Mucosa of descending colon (tissue), 3 donors: ENCODE data around the gene DTX4. TPM values are rescaled to one million over a fixed set of nuclear protein-coding genes. Genes with fewer than 3 reads are reported as not detected.

Experiments used
- ATAC-seq: fragments of 200-7000 bp; cut with Tn5 transposase; one replicate; pipeline ENCODE4 v1.9.1; 2020; ENCODE audit warnings: mild to moderate bottlenecking, moderate library complexity
- DNase-seq, 3 donors: peaks; one replicate each; pipeline ENCODE4 v3.0.0-alpha.2; 2020
- H3K36me3 ChIP-seq: fragments of 200-600 bp; one replicate; pipeline ENCODE4 v1.8.0; 2021; ENCODE audit warnings: low read depth, mild to moderate bottlenecking
- H3K4me1 ChIP-seq: fragments of 200-600 bp; one replicate; pipeline ENCODE4 v1.8.0; 2021; ENCODE audit warnings: low read depth, mild to moderate bottlenecking
- H3K4me3 ChIP-seq: fragments of 200-600 bp; one replicate; pipeline ENCODE4 v1.8.0; 2021; ENCODE audit warnings: mild to moderate bottlenecking
- H3K9me3 ChIP-seq: fragments of 200-600 bp; one replicate; pipeline ENCODE4 v1.8.0; 2021; ENCODE audit warnings: mild to moderate bottlenecking
- intact Hi-C, 2 donors: fragments of 100-400 bp; cut with DNase I in 1 of 2; cut with micrococcal nuclease in 1 of 2; formaldehyde crosslinking; loops; one replicate each; pipeline versions ENCODE4 v1.11.0 to v1.11.1; 2022; cut with DNase I, micrococcal nuclease
- total RNA-seq, 3 donors: library from RNA; stranded (reverse); fragmentation: NEBNext Ultra II Directional in 2 of 3; extraction: Animal tissue kit (Norgen Biotek cat#: 25700) in 2 of 3; gene quantifications; one replicate each; pipeline versions ENCODE4 v1.2.1 to v1.2.4, GENCODE V29; 2021 to 2023
- TF ChIP-seq, protein P1 (sequence below): fragments of 200-600 bp; IDR thresholded peaks from one replicate; pipeline ENCODE4 v1.8.0; 2022; ENCODE audit warnings: antibody characterized with exemption, mild to moderate bottlenecking
- donor health status: DM: no; HTN: no; CAD: no; lungs with moderate emphysema.
- donor health status: DM: no; HTN: no; CAD: no.
- donor health status: DM: no; HTN: yes; CAD: no.

DTX4 gene
- total RNA-seq, 3 donors from 2014 or later = 37.4 to 95.7 (median 53.8) TPM

GRCh38 chr11:59179121-59179520 is 7.2 kb downstream of the DTX4 start:
- no peak for DNase-seq
- no peak overlapping the region for H3K4me3 ChIP-seq
- ATAC-seq = no peak
- no peaks in the 10 kb centered on the region for H3K9me3 ChIP-seq
- TF ChIP-seq, protein P1, sequence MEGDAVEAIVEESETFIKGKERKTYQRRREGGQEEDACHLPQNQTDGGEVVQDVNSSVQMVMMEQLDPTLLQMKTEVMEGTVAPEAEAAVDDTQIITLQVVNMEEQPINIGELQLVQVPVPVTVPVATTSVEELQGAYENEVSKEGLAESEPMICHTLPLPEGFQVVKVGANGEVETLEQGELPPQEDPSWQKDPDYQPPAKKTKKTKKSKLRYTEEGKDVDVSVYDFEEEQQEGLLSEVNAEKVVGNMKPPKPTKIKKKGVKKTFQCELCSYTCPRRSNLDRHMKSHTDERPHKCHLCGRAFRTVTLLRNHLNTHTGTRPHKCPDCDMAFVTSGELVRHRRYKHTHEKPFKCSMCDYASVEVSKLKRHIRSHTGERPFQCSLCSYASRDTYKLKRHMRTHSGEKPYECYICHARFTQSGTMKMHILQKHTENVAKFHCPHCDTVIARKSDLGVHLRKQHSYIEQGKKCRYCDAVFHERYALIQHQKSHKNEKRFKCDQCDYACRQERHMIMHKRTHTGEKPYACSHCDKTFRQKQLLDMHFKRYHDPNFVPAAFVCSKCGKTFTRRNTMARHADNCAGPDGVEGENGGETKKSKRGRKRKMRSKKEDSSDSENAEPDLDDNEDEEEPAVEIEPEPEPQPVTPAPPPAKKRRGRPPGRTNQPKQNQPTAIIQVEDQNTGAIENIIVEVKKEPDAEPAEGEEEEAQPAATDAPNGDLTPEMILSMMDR = no peak
- intact Hi-C loops = no loop called here
- H3K36me3 ChIP-seq = no peaks in the 10 kb centered on the region
- H3K4me1 ChIP-seq = peaks cover 22% of the 10 kb centered on the region

DNA sequence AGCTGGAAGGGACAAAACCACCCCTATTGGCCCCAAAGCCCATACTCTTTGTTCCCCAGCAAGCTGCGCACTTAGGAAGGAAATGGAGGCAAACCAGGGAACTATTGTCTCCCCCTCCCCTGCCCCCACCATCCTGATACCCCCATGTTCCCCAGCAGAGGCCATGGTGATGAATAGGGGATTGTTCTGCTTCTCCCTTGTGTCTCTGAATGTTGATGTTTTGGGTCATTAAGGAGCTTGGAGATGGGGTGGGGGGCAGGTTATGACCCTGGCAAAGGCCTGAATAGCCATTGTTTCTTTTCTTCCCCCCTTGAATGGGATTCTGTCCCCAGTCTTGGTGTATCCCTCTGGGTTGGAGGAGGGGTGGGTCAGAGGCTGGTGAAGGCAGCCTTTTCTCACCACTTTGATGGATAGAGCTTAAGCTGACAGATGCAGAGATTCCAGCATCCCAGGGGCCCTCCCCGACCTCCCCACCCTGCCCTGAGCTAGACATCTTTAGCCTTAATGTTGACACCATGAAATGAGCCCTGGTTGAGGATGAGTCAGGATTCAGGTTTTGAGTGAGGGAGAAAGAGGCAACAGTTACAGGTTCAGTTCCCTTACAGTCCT is 8.3 kb downstream of the DTX4 start:
- H3K36me3 ChIP-seq = no peaks in the 10 kb centered on the region

GRCh38 chr11:59180907-59181306 is 9.0 kb downstream of the DTX4 start:
- intact Hi-C loops = no loop called here
- TF ChIP-seq, protein P1 = no peak
- DNase-seq (no peak), ATAC-seq (no peak)
- no peak overlapping the region for H3K4me3 ChIP-seq
- H3K4me1 ChIP-seq = peaks cover 27% of the 10 kb centered on the region
- no peaks in the 10 kb centered on the region for H3K36me3 ChIP-seq
- no peaks in the 10 kb centered on the region for H3K9me3 ChIP-seq

More for the DNA sequence above, 8.3 kb downstream of the DTX4 start:
- DNase-seq (no peak), ATAC-seq (no peak)
- H3K9me3 ChIP-seq = no peaks in the 10 kb centered on the region
- no peak overlapping the region for H3K4me3 ChIP-seq
- TF ChIP-seq, protein P1 = no peak
- intact Hi-C loops = no loop called here
- H3K4me1 ChIP-seq = peaks cover 28% of the 10 kb centered on the region

GRCh38 chr11:59181746-59182456 is 10.0 kb downstream of the DTX4 start:
- ATAC-seq (no peak), DNase-seq (peak in 1 of 3 donors; percentile 49)
- H3K36me3 ChIP-seq = no peaks in the 10 kb centered on the region
- TF ChIP-seq, protein P1 = no peak
- peaks cover 31% of the 10 kb centered on the region for H3K4me1 ChIP-seq
- intact Hi-C loops = no loop called here
- H3K9me3 ChIP-seq = no peaks in the 10 kb centered on the region
- H3K4me3 ChIP-seq = no peak overlapping the region

GRCh38 chr11:59182457-59183151 is 10.7 kb downstream of the DTX4 start:
- peaks cover 38% of the 10 kb centered on the region for H3K4me1 ChIP-seq
- intact Hi-C loops = no loop called here
- no peaks in the 10 kb centered on the region for H3K9me3 ChIP-seq
- DNase-seq (peak in 2 of 3 donors; percentile 84 to 86), ATAC-seq (peak; percentile 61)
- H3K36me3 ChIP-seq = no peaks in the 10 kb centered on the region
- no peak overlapping the region for H3K4me3 ChIP-seq
- TF ChIP-seq, protein P1 = peak; percentile 74
